Spleen (tissue), 7 donors: Measurements from ENCODE around the gene ZNF598.

Source experiments
- CTCF ChIP-seq, 11 experiments: fragments of 200-600 bp in 7 of 11; fragments of 450-650 bp in 4 of 11; sonication (generic) in 4 of 11; IDR thresholded peaks in 8 of 11; conservative IDR thresholded peaks in 3 of 11; 1 replicate in 7 of 11; 2 replicates in 4 of 11; pipeline versions ENCODE4 v1.4.0 to v1.8.0; 2016 to 2021; ENCODE audit warnings: antibody characterized with exemption in 11 of 11, inconsistent platforms in 4 of 11, mild to moderate bottlenecking in 1 of 11
- POLR2A ChIP-seq, 3 donors: fragments of 450-650 bp; IDR thresholded peaks; one replicate each; pipeline ENCODE4 v1.5.1; 2017; ENCODE audit warnings: antibody characterized with exemption in 3 of 3, mild to moderate bottlenecking in 1 of 3
- POLR2AphosphoS5 ChIP-seq, 3 donors: sonication (generic); formaldehyde crosslinking; IDR thresholded peaks; one replicate each; pipeline ENCODE4 v1.5.1; 2017; ENCODE audit warnings: antibody characterized with exemption in 3 of 3
- donor health status: DM: no; HTN: no; CAD: no; lungs with moderate emphysema.
- donor health status: DM: no; HTN: no; CAD: no.
- donor health status: DM: no; HTN: no; CAD: no.

GRCh38 chr16:1998360-1998835 lies 11.2 kb downstream of the ZNF598 start:
- no peak for TF ChIP-seq CTCF (IDR thresholded peaks at IDR 0.05 in 8 of 11, conservative IDR thresholded peaks at IDR 0.05 in 3 of 11)
- TF ChIP-seq POLR2A (IDR thresholded peaks at IDR 0.05): no peak
- TF ChIP-seq POLR2AphosphoS5 (IDR thresholded peaks at IDR 0.05): no peak
